H9 (cell line): ENCODE results near the gene PPFIBP2. TPM values are rescaled to one million over a fixed set of nuclear protein-coding genes. Genes with fewer than 3 reads are reported as not detected.

Experiments used
- DNase-seq: peaks from one replicate; pipeline ENCODE4 v3.0.0-alpha.2; 2017
- H2AFZ ChIP-seq: one replicate; pipeline ENCODE4 v1.6.1; 2013; ENCODE audit warnings: mild to moderate bottlenecking, low read length, control low read depth, moderate library complexity
- H2AK5ac ChIP-seq: 2 replicates; pipeline ENCODE4 v1.6.1; 2013; ENCODE audit warnings: low read length, control low read depth, mixed read lengths; ENCODE audit not compliant: insufficient read length
- H2BK120ac ChIP-seq: one replicate; pipeline ENCODE4 v1.6.1; 2013; ENCODE audit warnings: low read depth, mild to moderate bottlenecking, low read length, control low read depth, inconsistent platforms; ENCODE audit not compliant: poor library complexity, severe bottlenecking
- H2BK12ac ChIP-seq: 2 replicates; pipeline ENCODE4 v1.6.1; 2013; ENCODE audit warnings: low read length, control low read depth, mixed read lengths, low read depth; ENCODE audit not compliant: insufficient read length
- H2BK15ac ChIP-seq: 2 replicates; pipeline ENCODE4 v1.6.1; 2013; ENCODE audit warnings: low read depth, low read length, control low read depth
- H2BK20ac ChIP-seq: one replicate; pipeline ENCODE4 v1.6.1; 2013; ENCODE audit warnings: low read depth, mild to moderate bottlenecking, low read length, control low read depth, inconsistent platforms; ENCODE audit not compliant: poor library complexity, severe bottlenecking
- H2BK5ac ChIP-seq: 2 replicates; pipeline ENCODE4 v1.6.1; 2013; ENCODE audit warnings: low read length, control low read depth, mixed read lengths; ENCODE audit not compliant: insufficient read length
- H3K14ac ChIP-seq: 2 replicates; pipeline ENCODE4 v1.6.1; 2013; ENCODE audit warnings: low read length, control low read depth; ENCODE audit not compliant: insufficient read depth
- H3K18ac ChIP-seq: 2 replicates; pipeline ENCODE4 v1.6.1; 2013; ENCODE audit warnings: low read depth, mild to moderate bottlenecking, mixed read lengths, low read length, control low read depth; ENCODE audit not compliant: insufficient read length
- H3K23ac ChIP-seq: 2 replicates; pipeline ENCODE4 v1.6.1; 2013; ENCODE audit warnings: low read length, control low read depth, mixed read lengths, low read depth; ENCODE audit not compliant: insufficient read length
- H3K23me2 ChIP-seq: 2 replicates; pipeline ENCODE4 v1.6.1; 2013; ENCODE audit warnings: low read depth, mild to moderate bottlenecking, mixed read lengths, low read length, control low read depth; ENCODE audit not compliant: insufficient read length, poor library complexity, severe bottlenecking
- H3K27ac ChIP-seq: 2 replicates; pipeline ENCODE4 v1.5.1; 2013; ENCODE audit warnings: low read length, control low read depth, mixed read lengths, low read depth; ENCODE audit not compliant: insufficient read length
- H3K27me3 ChIP-seq: 2 replicates; pipeline ENCODE4 v1.6.1; 2013; ENCODE audit warnings: low read length, control low read depth, inconsistent platforms; ENCODE audit not compliant: insufficient read depth
- H3K4ac ChIP-seq: 2 replicates; pipeline ENCODE4 v1.6.1; 2013; ENCODE audit warnings: low read depth, mild to moderate bottlenecking, control low read depth, inconsistent platforms, low read length, moderate library complexity
- H3K4me1 ChIP-seq: 2 replicates; pipeline ENCODE4 v1.6.1; 2013; ENCODE audit warnings: low read length, control low read depth, inconsistent platforms; ENCODE audit not compliant: insufficient read depth
- H3K4me2 ChIP-seq: 2 replicates; pipeline ENCODE4 v1.6.1; 2013; ENCODE audit warnings: low read length, control low read depth, mixed read lengths; ENCODE audit not compliant: insufficient read length, insufficient read depth
- H3K56ac ChIP-seq: 2 replicates; pipeline ENCODE4 v1.6.1; 2013; ENCODE audit warnings: low read depth, mild to moderate bottlenecking, mixed read lengths, low read length, control low read depth; ENCODE audit not compliant: insufficient read length
- H3K79me1 ChIP-seq: 2 replicates; pipeline ENCODE4 v1.6.1; 2013; ENCODE audit warnings: low read depth, mild to moderate bottlenecking, moderate library complexity, low read length, control low read depth, inconsistent platforms; ENCODE audit not compliant: insufficient read depth, poor library complexity, severe bottlenecking
- H3K79me2 ChIP-seq: 2 replicates; pipeline ENCODE4 v1.6.1; 2013; ENCODE audit warnings: low read length, control low read depth, inconsistent platforms; ENCODE audit not compliant: insufficient read depth
- H3K9ac ChIP-seq: 2 replicates; pipeline ENCODE4 v1.6.1; 2013; ENCODE audit warnings: low read length, control low read depth, mixed read lengths; ENCODE audit not compliant: insufficient read length; ENCODE audit errors: extremely low read depth
- H3K9me3 ChIP-seq: one replicate; pipeline ENCODE4 v1.6.1; 2013; ENCODE audit warnings: low read depth, low read length, inconsistent platforms; ENCODE audit not compliant: control insufficient read depth
- H3T11ph ChIP-seq: one replicate; pipeline ENCODE4 v1.6.1; 2013; ENCODE audit warnings: mild to moderate bottlenecking, low read length, control low read depth, inconsistent platforms
- H4K20me1 ChIP-seq: one replicate; pipeline ENCODE4 v1.6.1; 2013; ENCODE audit not compliant: control insufficient read depth, insufficient read length, insufficient read depth
- H4K5ac ChIP-seq: 2 replicates; pipeline ENCODE4 v1.6.1; 2013; ENCODE audit warnings: low read depth, mild to moderate bottlenecking, mixed read lengths, low read length, control low read depth; ENCODE audit not compliant: insufficient read length
- H4K8ac ChIP-seq: replicated peaks from 2 replicates; pipeline ENCODE4 v1.6.1; 2013; ENCODE audit warnings: low read length, control low read depth, mixed read lengths, low read depth; ENCODE audit not compliant: insufficient read length
- H4K91ac ChIP-seq: 2 replicates; pipeline ENCODE4 v1.6.1; 2013; ENCODE audit warnings: low read depth, mild to moderate bottlenecking, moderate library complexity, mixed read lengths, low read length, control low read depth; ENCODE audit not compliant: insufficient read length
- H3K27ac Mint-ChIP-seq, 3 experiments: 2 replicates in 2 of 3; 3 replicates in 1 of 3; pipeline ENCODE4 v1.8.0; 2020 to 2021; ENCODE audit warnings: mixed read lengths in 3 of 3, mild to moderate bottlenecking in 1 of 3, moderate library complexity in 1 of 3
- H3K27me3 Mint-ChIP-seq: 2 replicates; pipeline ENCODE4 v1.8.0; 2021; ENCODE audit warnings: low read depth, mild to moderate bottlenecking, moderate library complexity, mixed read lengths
- H3K36me3 Mint-ChIP-seq, 3 experiments: 2 replicates in 2 of 3; 3 replicates in 1 of 3; pipeline ENCODE4 v1.8.0; 2020 to 2021; ENCODE audit warnings: low read depth in 3 of 3, mixed read lengths in 3 of 3; ENCODE audit not compliant: insufficient read depth in 1 of 3
- H3K4me1 Mint-ChIP-seq, 2 experiments: 2 replicates each; pipeline ENCODE4 v1.8.0; 2020; ENCODE audit warnings: mixed read lengths in 2 of 2
- H3K4me3 Mint-ChIP-seq, 2 experiments: 2 replicates in 1 of 2; 3 replicates in 1 of 2; pipeline ENCODE4 v1.8.0; 2020 to 2021; ENCODE audit warnings: mild to moderate bottlenecking in 2 of 2, mixed read lengths in 2 of 2, moderate library complexity in 1 of 2
- H3K9me3 Mint-ChIP-seq, 2 experiments: 2 replicates in 1 of 2; 3 replicates in 1 of 2; pipeline ENCODE4 v1.8.0; 2020; ENCODE audit warnings: mild to moderate bottlenecking in 2 of 2, mixed read lengths in 2 of 2, moderate library complexity in 1 of 2
- CTCF ChIP-seq: fragments of 200-600 bp; sonication (generic); conservative IDR thresholded peaks from 3 replicates; pipeline ENCODE4 v1.8.0; 2021; ENCODE audit warnings: antibody characterized with exemption, mild to moderate bottlenecking
- WGBS: extraction: QIAGEN DNeasy Blood & Tissue Kit; methylation state at CpG from one replicate; pipeline ENCODE4 v1.1.7; 2013; ENCODE audit warnings: missing lambda C conversion rate, low lambda C conversion rate, mixed read lengths; ENCODE audit not compliant: insufficient read length; ENCODE audit errors: extremely low coverage; 5-methylcytosine and 5-hydroxymethylcytosine counted together
- total RNA-seq: library from RNA; stranded (reverse); gene quantifications from 2 replicates; pipeline ENCODE4 v1.2.1, GENCODE V29; 2021

Gene PPFIBP2
- total RNA-seq, 1 experiment from 2014 or later = 8.3 TPM

- no peak overlapping the region for H2AK5ac ChIP-seq
- H4K5ac ChIP-seq = no peak overlapping the region
- H3K9me3 ChIP-seq = no peaks in the 10 kb centered on the region
- no peak overlapping the region for H3K56ac ChIP-seq
- no peak overlapping the region for H3K9ac ChIP-seq
- peaks cover 14% of the 10 kb centered on the region for H3K23me2 ChIP-seq
- no peaks in the 10 kb centered on the region for H3K9me3 Mint-ChIP-seq
- no peaks in the 10 kb centered on the region for H4K20me1 ChIP-seq
- H3K4me1 ChIP-seq = no peaks in the 10 kb centered on the region
- no peak overlapping the region for H2BK15ac ChIP-seq
- no peak overlapping the region for H3K23ac ChIP-seq
- H2BK12ac ChIP-seq = no peak overlapping the region
- no peak overlapping the region for H2BK120ac ChIP-seq
- no peak for TF ChIP-seq CTCF
- no peak overlapping the region for H3K27ac Mint-ChIP-seq
- no peak overlapping the region for H4K8ac ChIP-seq
- H3K4ac ChIP-seq = no peak overlapping the region
- no peak overlapping the region for H2AFZ ChIP-seq
- H3K79me1 ChIP-seq = no peaks in the 10 kb centered on the region
- peaks cover 28% of the 10 kb centered on the region for H3K27me3 Mint-ChIP-seq
- H3K18ac ChIP-seq = no peak overlapping the region
- H3K27me3 ChIP-seq = peaks cover 3% of the 10 kb centered on the region; the same call in 1 of the 2 replicates
- no peaks in the 10 kb centered on the region for H3K79me2 ChIP-seq
- H3T11ph ChIP-seq = no peak overlapping the region
- H3K14ac ChIP-seq = no peak overlapping the region
- H4K91ac ChIP-seq = no peak overlapping the region
- H3K4me1 Mint-ChIP-seq = peaks cover 26 to 29% of the 10 kb centered on the region in 2 experiments
- no CpG with 5 or more reads among the region's 5 CpGs for WGBS
- H2BK5ac ChIP-seq = no peak overlapping the region
- DNase-seq = no peak
- H3K4me2 ChIP-seq = no peak overlapping the region
- H3K27ac ChIP-seq = no peak overlapping the region
- H3K4me3 Mint-ChIP-seq = no peak overlapping the region
- H2BK20ac ChIP-seq = no peak overlapping the region
- H3K36me3 Mint-ChIP-seq = no peaks in the 10 kb centered on the region
Observed at GRCh38 chr11:7511401-7511800, 2.4 kb upstream of the PPFIBP2 start.
